Small intestine (tissue), 7 donors: ENCODE measurements around the gene RERG. TPM values are rescaled to one million over a fixed set of nuclear protein-coding genes. Genes with fewer than 3 reads are reported as not detected.
A peak's percentile ranks its signal among the peaks of the same experiment; 100 is the strongest.

Experiments
- DNase-seq, 2 donors: peaks; one replicate each; pipeline versions ENCODE4 v3.0.0 to v3.0.0-alpha.2; 2013
- FAIRE-seq: peaks from 2 replicates; lab custom pipeline; 2012; peaks lifted over from hg19 to GRCh38; lab: Jason Lieb, UNC
- H3K27ac ChIP-seq, 3 donors: one replicate each; pipeline ENCODE4 v1.5.1; 2013; ENCODE audit warnings: low read length in 2 of 3, mild to moderate bottlenecking in 2 of 3, control low read depth in 1 of 3, inconsistent platforms in 1 of 3, low read depth in 1 of 3, moderate library complexity in 1 of 3
- H3K27me3 ChIP-seq, 3 donors: one replicate each; pipeline ENCODE4 v1.6.1; 2013; ENCODE audit warnings: low read length in 3 of 3, inconsistent platforms in 1 of 3; ENCODE audit not compliant: control insufficient read depth in 3 of 3, insufficient read depth in 3 of 3
- H3K36me3 ChIP-seq, 3 donors: one replicate each; pipeline ENCODE4 v1.6.1; 2013; ENCODE audit warnings: low read length in 3 of 3, inconsistent platforms in 1 of 3, low read depth in 1 of 3, mild to moderate bottlenecking in 1 of 3, moderate library complexity in 1 of 3; ENCODE audit not compliant: control insufficient read depth in 3 of 3, insufficient read depth in 2 of 3
- H3K4me1 ChIP-seq, 3 donors: one replicate each; pipeline ENCODE4 v1.6.1; 2013; ENCODE audit warnings: low read length in 2 of 3, inconsistent platforms in 1 of 3, low read depth in 1 of 3, mild to moderate bottlenecking in 1 of 3, moderate library complexity in 1 of 3; ENCODE audit not compliant: control insufficient read depth in 3 of 3, insufficient read depth in 2 of 3
- H3K4me3 ChIP-seq, 3 donors: one replicate each; pipeline ENCODE4 v1.5.1; 2013; ENCODE audit warnings: low read length in 3 of 3, control low read depth in 1 of 3, inconsistent platforms in 1 of 3, low read depth in 1 of 3, mild to moderate bottlenecking in 1 of 3, moderate library complexity in 1 of 3
- H3K9me3 ChIP-seq, 2 donors: one replicate each; pipeline ENCODE4 v1.6.1; 2013; ENCODE audit warnings: low read depth in 1 of 2, low read length in 1 of 2; ENCODE audit not compliant: control insufficient read depth in 2 of 2, insufficient read depth in 1 of 2
- WGBS, 3 donors: extraction: QIAGEN DNeasy Blood & Tissue Kit; methylation state at CpG; one replicate each; pipeline ENCODE4 v1.1.7; 2013; 5-methylcytosine and 5-hydroxymethylcytosine counted together
- polyA plus RNA-seq, 4 donors: library from polyadenylated mRNA; stranded (reverse) in 3 of 4; unstranded in 1 of 4; fragments of 200-250 nt in 3 of 4; fragments of 120-200 nt in 1 of 4; gene quantifications; one replicate each; pipeline versions ENCODE4 v1.2.1 to v1.2.3, GENCODE V29; 2013
- donor health status: healthy with polysubstance abuse.
- donor health status: control.
- donor health status: control.
- donor health status: Bipolar disorder and iron deficiency.
- donor health status: healthy.

RERG gene
- polyA plus RNA-seq, 4 donors, result 0.45 to 4.9 (median 2.4) TPM

- Histone ChIP-seq H3K36me3 (no peaks in the 10 kb centered on the region), H3K9me3 (no peaks in the 10 kb centered on the region), H3K4me3 (no peak overlapping the region), H3K27ac (no peak overlapping the region), H3K4me1 (no peaks in the 10 kb centered on the region), H3K27me3 (no peaks in the 10 kb centered on the region)
- FAIRE-seq, result peak; percentile 94
- no peak for DNase-seq
These were observed 19.8 kb downstream of the RERG start for GRCh38 chr12:15201456-15201855.

- Histone ChIP-seq H3K27ac (no peak overlapping the region), H3K4me1 (no peaks in the 10 kb centered on the region), H3K27me3 (no peaks in the 10 kb centered on the region), H3K9me3 (no peaks in the 10 kb centered on the region), H3K4me3 (no peak overlapping the region), H3K36me3 (no peaks in the 10 kb centered on the region)
- DNase-seq, result no peak
- WGBS, 3 donors, result 70 to 88% (median 80%) methylated on average over 1 of the region's 1 CpG
- FAIRE-seq, result no peak
These were observed 20.2 kb downstream of the RERG start for GRCh38 chr12:15201056-15201455.

GRCh38 chr12:15200641-15201040, 20.6 kb downstream of the RERG start:
- H3K27ac ChIP-seq, result no peak overlapping the region
- no peak overlapping the region for H3K4me3 ChIP-seq
- 70 to 97% (median 89%) methylated on average over 2 of the region's 2 CpGs for WGBS, 3 donors
- H3K4me1 ChIP-seq, result no peaks in the 10 kb centered on the region
- H3K36me3 ChIP-seq, result no peaks in the 10 kb centered on the region
- FAIRE-seq (no peak), DNase-seq (no peak)
- H3K27me3 ChIP-seq, result no peaks in the 10 kb centered on the region
- no peaks in the 10 kb centered on the region for H3K9me3 ChIP-seq

GRCh38 chr12:15199930-15200329, 21.3 kb downstream of the RERG start:
- 53 to 68% (median 56%) methylated on average over 2 of the region's 2 CpGs for WGBS, 3 donors
- H3K36me3 ChIP-seq, result no peaks in the 10 kb centered on the region
- H3K4me1 ChIP-seq, result no peaks in the 10 kb centered on the region
- DNase-seq (no peak), FAIRE-seq (no peak)
- H3K27ac ChIP-seq, result no peak overlapping the region
- no peaks in the 10 kb centered on the region for H3K9me3 ChIP-seq
- no peaks in the 10 kb centered on the region for H3K27me3 ChIP-seq
- H3K4me3 ChIP-seq, result no peak overlapping the region

- DNase-seq (no peak), FAIRE-seq (no peak)
- H3K4me1 ChIP-seq, result no peaks in the 10 kb centered on the region
- no peak overlapping the region for H3K4me3 ChIP-seq
- H3K27ac ChIP-seq, result no peak overlapping the region
- no peaks in the 10 kb centered on the region for H3K36me3 ChIP-seq
- no peaks in the 10 kb centered on the region for H3K27me3 ChIP-seq
- no peaks in the 10 kb centered on the region for H3K9me3 ChIP-seq
- 73 to 87% (median 75%) methylated on average over 3 of the region's 3 CpGs for WGBS, 3 donors
These were observed 24.3 kb downstream of the RERG start for GRCh38 chr12:15196678-15197505.

- DNase-seq, result no peak
- no peaks in the 10 kb centered on the region for H3K27me3 ChIP-seq
- no peaks in the 10 kb centered on the region for H3K36me3 ChIP-seq
- no peak for FAIRE-seq
- H3K4me1 ChIP-seq, result no peaks in the 10 kb centered on the region
- H3K9me3 ChIP-seq, result no peaks in the 10 kb centered on the region
- H3K4me3 ChIP-seq, result no peak overlapping the region
- no peak overlapping the region for H3K27ac ChIP-seq
- WGBS, 3 donors, result 59 to 75% (median 74%) methylated on average over 3 of the region's 3 CpGs
These were observed 25.0 kb downstream of the RERG start for GRCh38 chr12:15196221-15196620.

GRCh38 chr12:15194456-15195368, 26.5 kb downstream of the RERG start:
- WGBS, 3 donors, result 44 to 51% (median 45%) methylated on average over 6 of the region's 6 CpGs
- Histone ChIP-seq H3K27ac (no peak overlapping the region), H3K9me3 (no peaks in the 10 kb centered on the region), H3K4me3 (no peak overlapping the region), H3K27me3 (no peaks in the 10 kb centered on the region), H3K4me1 (no peaks in the 10 kb centered on the region), H3K36me3 (no peaks in the 10 kb centered on the region)
- DNase-seq (no peak), FAIRE-seq (no peak)

- no peaks in the 10 kb centered on the region for H3K36me3 ChIP-seq
- H3K9me3 ChIP-seq, result no peaks in the 10 kb centered on the region
- no peak overlapping the region for H3K4me3 ChIP-seq
- DNase-seq, result no peak
- no peaks in the 10 kb centered on the region for H3K27me3 ChIP-seq
- no peaks in the 10 kb centered on the region for H3K4me1 ChIP-seq
- FAIRE-seq, result no peak
- no peak overlapping the region for H3K27ac ChIP-seq
- WGBS, 3 donors, result 41 to 64% (median 41%) methylated on average over 3 of the region's 3 CpGs
These were observed 27.3 kb downstream of the RERG start for GRCh38 chr12:15193946-15194345.
